ENCODE measurements around the gene VAV2.

VAV2 gene

GRCh38 chr9:133810556-133811195, 181.4 kb downstream of the VAV2 start:
- Histone ChIP-seq H3K9ac (ENCODE audit: low read length) (no peak overlapping the region), H3K4me3 (ENCODE audit: low read length) (no peak overlapping the region), H3K9me3 (ENCODE audit: control insufficient read depth, low read length) (no peaks in the 10 kb centered on the region), H3K36me3 (ENCODE audit: control insufficient read depth, insufficient read depth, low read length) (no peaks in the 10 kb centered on the region), H3K4me1 (ENCODE audit: control insufficient read depth, insufficient read depth, low read length) (no peaks in the 10 kb centered on the region), H3K27me3 (ENCODE audit: control insufficient read depth, insufficient read depth, low read length) (no peaks in the 10 kb centered on the region)

GRCh38 chr9:133809335-133809734, 182.8 kb downstream of the VAV2 start:
- Histone ChIP-seq H3K4me1 (ENCODE audit: control insufficient read depth, insufficient read depth, low read length) (no peaks in the 10 kb centered on the region), H3K27me3 (ENCODE audit: control insufficient read depth, insufficient read depth, low read length) (no peaks in the 10 kb centered on the region), H3K36me3 (ENCODE audit: control insufficient read depth, insufficient read depth, low read length) (no peaks in the 10 kb centered on the region), H3K9me3 (ENCODE audit: control insufficient read depth, low read length) (no peaks in the 10 kb centered on the region), H3K4me3 (ENCODE audit: low read length) (no peak overlapping the region), H3K9ac (ENCODE audit: low read length) (no peak overlapping the region)

GRCh38 chr9:133807818-133808217, 184.3 kb downstream of the VAV2 start:
- H3K27me3 ChIP-seq (ENCODE audit: control insufficient read depth, insufficient read depth, low read length): no peaks in the 10 kb centered on the region

GRCh38 chr9:133807037-133807436, 185.1 kb downstream of the VAV2 start:
- Histone ChIP-seq H3K36me3 (ENCODE audit: control insufficient read depth, insufficient read depth, low read length) (no peaks in the 10 kb centered on the region), H3K9ac (ENCODE audit: low read length) (no peak overlapping the region), H3K27me3 (ENCODE audit: control insufficient read depth, insufficient read depth, low read length) (no peaks in the 10 kb centered on the region), H3K4me1 (ENCODE audit: control insufficient read depth, insufficient read depth, low read length) (no peaks in the 10 kb centered on the region), H3K4me3 (ENCODE audit: low read length) (no peak overlapping the region), H3K9me3 (ENCODE audit: control insufficient read depth, low read length) (no peaks in the 10 kb centered on the region)

More at GRCh38 chr9:133807818-133808217, 184.3 kb downstream of the VAV2 start:
- Histone ChIP-seq H3K36me3 (ENCODE audit: control insufficient read depth, insufficient read depth, low read length) (no peaks in the 10 kb centered on the region), H3K9ac (ENCODE audit: low read length) (no peak overlapping the region), H3K4me3 (ENCODE audit: low read length) (no peak overlapping the region), H3K4me1 (ENCODE audit: control insufficient read depth, insufficient read depth, low read length) (no peaks in the 10 kb centered on the region), H3K9me3 (ENCODE audit: control insufficient read depth, low read length) (no peaks in the 10 kb centered on the region)

GRCh38 chr9:133806623-133807010, 185.5 kb downstream of the VAV2 start:
- Histone ChIP-seq H3K4me1 (ENCODE audit: control insufficient read depth, insufficient read depth, low read length) (no peaks in the 10 kb centered on the region), H3K27me3 (ENCODE audit: control insufficient read depth, insufficient read depth, low read length) (no peaks in the 10 kb centered on the region), H3K9me3 (ENCODE audit: control insufficient read depth, low read length) (no peaks in the 10 kb centered on the region), H3K36me3 (ENCODE audit: control insufficient read depth, insufficient read depth, low read length) (no peaks in the 10 kb centered on the region), H3K4me3 (ENCODE audit: low read length) (no peak overlapping the region), H3K9ac (ENCODE audit: low read length) (no peak overlapping the region)

- no peak overlapping the region for H3K4me3 ChIP-seq (ENCODE audit: low read length)
- H3K9me3 ChIP-seq (ENCODE audit: control insufficient read depth, low read length): no peaks in the 10 kb centered on the region
- H3K27me3 ChIP-seq (ENCODE audit: control insufficient read depth, insufficient read depth, low read length): no peaks in the 10 kb centered on the region
- no peak overlapping the region for H3K9ac ChIP-seq (ENCODE audit: low read length)
- H3K4me1 ChIP-seq (ENCODE audit: control insufficient read depth, insufficient read depth, low read length): no peaks in the 10 kb centered on the region
- no peaks in the 10 kb centered on the region for H3K36me3 ChIP-seq (ENCODE audit: control insufficient read depth, insufficient read depth, low read length)
Observed at GRCh38 chr9:133805876-133806622, 186.1 kb downstream of the VAV2 start.

- H3K4me1 ChIP-seq (ENCODE audit: control insufficient read depth, insufficient read depth, low read length): no peaks in the 10 kb centered on the region
- H3K4me3 ChIP-seq (ENCODE audit: low read length): no peak overlapping the region
- no peaks in the 10 kb centered on the region for H3K9me3 ChIP-seq (ENCODE audit: control insufficient read depth, low read length)
- H3K9ac ChIP-seq (ENCODE audit: low read length): no peak overlapping the region
- no peaks in the 10 kb centered on the region for H3K27me3 ChIP-seq (ENCODE audit: control insufficient read depth, insufficient read depth, low read length)
- H3K36me3 ChIP-seq (ENCODE audit: control insufficient read depth, insufficient read depth, low read length): no peaks in the 10 kb centered on the region
Observed at GRCh38 chr9:133804199-133804598, 187.9 kb downstream of the VAV2 start.

- no peaks in the 10 kb centered on the region for H3K36me3 ChIP-seq (ENCODE audit: control insufficient read depth, insufficient read depth, low read length)
- H3K27me3 ChIP-seq (ENCODE audit: control insufficient read depth, insufficient read depth, low read length): no peaks in the 10 kb centered on the region
- H3K9me3 ChIP-seq (ENCODE audit: control insufficient read depth, low read length): no peaks in the 10 kb centered on the region
- H3K4me3 ChIP-seq (ENCODE audit: low read length): no peak overlapping the region
- no peaks in the 10 kb centered on the region for H3K4me1 ChIP-seq (ENCODE audit: control insufficient read depth, insufficient read depth, low read length)
- no peak overlapping the region for H3K9ac ChIP-seq (ENCODE audit: low read length)
Observed at GRCh38 chr9:133803745-133804144, 188.4 kb downstream of the VAV2 start.

- H3K36me3 ChIP-seq (ENCODE audit: control insufficient read depth, insufficient read depth, low read length): no peaks in the 10 kb centered on the region
- H3K4me3 ChIP-seq (ENCODE audit: low read length): no peak overlapping the region
- H3K9me3 ChIP-seq (ENCODE audit: control insufficient read depth, low read length): no peaks in the 10 kb centered on the region
- H3K4me1 ChIP-seq (ENCODE audit: control insufficient read depth, insufficient read depth, low read length): no peaks in the 10 kb centered on the region
- H3K9ac ChIP-seq (ENCODE audit: low read length): no peak overlapping the region
- no peaks in the 10 kb centered on the region for H3K27me3 ChIP-seq (ENCODE audit: control insufficient read depth, insufficient read depth, low read length)
Observed at GRCh38 chr9:133803028-133803585, 189.0 kb downstream of the VAV2 start.

GRCh38 chr9:133801739-133802138, 190.4 kb downstream of the VAV2 start:
- no peaks in the 10 kb centered on the region for H3K36me3 ChIP-seq (ENCODE audit: control insufficient read depth, insufficient read depth, low read length)
- no peaks in the 10 kb centered on the region for H3K4me1 ChIP-seq (ENCODE audit: control insufficient read depth, insufficient read depth, low read length)
- no peaks in the 10 kb centered on the region for H3K9me3 ChIP-seq (ENCODE audit: control insufficient read depth, low read length)

GRCh38 chr9:133800266-133800665, 191.9 kb downstream of the VAV2 start:
- H3K9me3 ChIP-seq (ENCODE audit: control insufficient read depth, low read length): no peaks in the 10 kb centered on the region
- no peaks in the 10 kb centered on the region for H3K27me3 ChIP-seq (ENCODE audit: control insufficient read depth, insufficient read depth, low read length)
- H3K9ac ChIP-seq (ENCODE audit: low read length): no peak overlapping the region
- no peaks in the 10 kb centered on the region for H3K4me1 ChIP-seq (ENCODE audit: control insufficient read depth, insufficient read depth, low read length)
- H3K4me3 ChIP-seq (ENCODE audit: low read length): no peak overlapping the region
- H3K36me3 ChIP-seq (ENCODE audit: control insufficient read depth, insufficient read depth, low read length): no peaks in the 10 kb centered on the region

More at GRCh38 chr9:133801739-133802138, 190.4 kb downstream of the VAV2 start:
- no peak overlapping the region for H3K4me3 ChIP-seq (ENCODE audit: low read length)
- no peaks in the 10 kb centered on the region for H3K27me3 ChIP-seq (ENCODE audit: control insufficient read depth, insufficient read depth, low read length)
- no peak overlapping the region for H3K9ac ChIP-seq (ENCODE audit: low read length)

- H3K27me3 ChIP-seq (ENCODE audit: control insufficient read depth, insufficient read depth, low read length): no peaks in the 10 kb centered on the region
- H3K4me3 ChIP-seq (ENCODE audit: low read length): no peak overlapping the region
- H3K9me3 ChIP-seq (ENCODE audit: control insufficient read depth, low read length): no peaks in the 10 kb centered on the region
- H3K4me1 ChIP-seq (ENCODE audit: control insufficient read depth, insufficient read depth, low read length): no peaks in the 10 kb centered on the region
- H3K9ac ChIP-seq (ENCODE audit: low read length): no peak overlapping the region
- H3K36me3 ChIP-seq (ENCODE audit: control insufficient read depth, insufficient read depth, low read length): no peaks in the 10 kb centered on the region
Observed at GRCh38 chr9:133799716-133800115, 192.4 kb downstream of the VAV2 start.

Measured in mucosa of stomach (tissue), 1 donor.